ENCODE results near the gene HOXB13.
A peak's percentile ranks its signal among the peaks of the same experiment; 100 is the strongest.

The HOXB13 gene

DNA sequence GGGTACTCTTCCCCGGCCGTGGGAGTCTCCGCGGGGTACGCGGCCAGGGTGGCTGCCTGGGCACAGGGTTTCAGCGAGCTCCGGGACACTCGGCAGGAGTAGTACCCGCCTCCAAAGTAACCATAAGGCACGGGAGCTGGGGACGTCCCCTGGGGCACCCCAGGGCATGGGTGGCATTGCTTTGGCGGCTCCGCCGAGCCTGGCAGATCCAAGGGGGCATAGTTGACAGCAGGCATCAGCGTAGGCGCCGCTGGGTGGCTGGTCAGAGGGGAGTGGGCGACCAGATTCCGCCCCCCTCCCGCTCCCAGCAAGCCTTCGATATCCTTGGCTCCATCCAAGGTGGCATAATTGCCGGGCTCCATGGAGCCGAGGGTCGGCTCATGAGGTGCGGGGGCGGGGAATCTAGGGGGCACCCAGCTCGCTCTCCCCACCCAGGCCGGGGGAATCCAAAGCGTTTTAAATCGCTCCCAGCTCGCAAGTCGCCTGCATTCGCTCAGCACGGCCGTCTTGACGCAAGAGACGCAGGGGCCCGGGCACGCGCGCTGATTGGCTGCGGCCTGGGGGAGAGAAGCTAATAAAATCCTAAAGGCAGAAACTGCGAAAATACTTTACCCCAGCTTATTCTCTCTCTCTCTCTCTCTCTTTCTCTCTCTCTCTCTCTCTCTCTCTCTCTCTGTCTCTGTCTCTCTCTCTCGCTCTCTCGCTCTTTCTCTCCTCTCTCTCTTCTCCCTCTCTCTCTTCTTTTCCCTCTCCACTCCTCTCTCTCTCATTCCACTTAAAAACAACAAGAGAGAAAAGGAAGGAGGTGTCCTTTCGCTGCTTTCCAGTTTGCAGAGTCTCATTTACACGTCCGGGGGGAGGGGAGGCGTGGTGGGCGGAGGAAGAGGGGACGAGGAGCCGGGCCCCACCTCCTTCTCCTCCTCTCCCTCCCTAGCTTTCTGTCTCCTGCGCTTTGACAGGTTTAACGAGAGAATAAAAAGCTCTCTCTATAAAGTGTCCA, at the start of gene HOXB13:
Gene HOXB13 (minus strand): TSS at position 519 of the 1,000 bp plus-strand sequence. CDS start 157 bp downstream, at position 362.
- DNase-seq, result peak; percentile 80

DNA sequence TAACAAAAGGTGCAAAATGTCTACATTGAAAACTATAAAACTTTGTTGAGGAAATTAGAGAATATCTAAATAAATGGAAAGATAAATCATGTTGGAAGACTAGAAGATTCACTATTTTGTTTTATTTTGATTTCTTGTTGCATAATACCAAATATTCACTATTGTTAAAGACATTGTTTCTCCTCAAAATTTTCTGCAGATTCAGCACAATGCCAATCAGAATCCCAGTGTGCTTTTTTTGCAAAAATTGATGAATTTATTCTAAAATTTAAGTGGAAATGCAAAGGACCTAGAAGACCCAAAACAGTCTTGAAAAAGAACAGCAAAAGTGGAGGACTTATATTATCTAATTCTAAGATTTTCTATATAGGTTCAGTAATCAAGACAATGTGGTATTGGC, 48.1 kb upstream of the HOXB13 start:
- no peak for DNase-seq

DNA sequence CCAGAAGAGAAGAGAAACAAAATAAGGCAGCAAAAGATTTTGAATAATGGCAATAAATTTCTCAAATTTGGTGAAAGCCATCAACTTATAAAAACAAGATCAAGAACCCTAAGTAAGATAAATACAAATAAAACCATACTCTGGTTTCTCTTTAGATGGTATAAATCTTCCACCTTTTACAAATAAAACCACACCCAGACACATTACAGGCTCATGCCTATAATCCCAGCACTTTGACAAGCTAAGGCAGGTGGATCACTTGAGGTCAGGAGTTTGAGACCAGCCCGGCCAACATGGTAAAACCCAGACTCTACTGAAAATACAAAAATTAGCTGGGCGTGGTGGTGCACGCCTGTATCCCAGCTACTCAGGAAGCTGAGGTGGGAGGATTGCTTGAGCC, 44.7 kb upstream of the HOXB13 start:
- DNase-seq, result no peak

GRCh38 chr17:48770954-48771353, 42.4 kb upstream of the HOXB13 start:
- no peak for DNase-seq

GRCh38 chr17:48769009-48769675, 40.6 kb upstream of the HOXB13 start:
- no peak for DNase-seq

DNA sequence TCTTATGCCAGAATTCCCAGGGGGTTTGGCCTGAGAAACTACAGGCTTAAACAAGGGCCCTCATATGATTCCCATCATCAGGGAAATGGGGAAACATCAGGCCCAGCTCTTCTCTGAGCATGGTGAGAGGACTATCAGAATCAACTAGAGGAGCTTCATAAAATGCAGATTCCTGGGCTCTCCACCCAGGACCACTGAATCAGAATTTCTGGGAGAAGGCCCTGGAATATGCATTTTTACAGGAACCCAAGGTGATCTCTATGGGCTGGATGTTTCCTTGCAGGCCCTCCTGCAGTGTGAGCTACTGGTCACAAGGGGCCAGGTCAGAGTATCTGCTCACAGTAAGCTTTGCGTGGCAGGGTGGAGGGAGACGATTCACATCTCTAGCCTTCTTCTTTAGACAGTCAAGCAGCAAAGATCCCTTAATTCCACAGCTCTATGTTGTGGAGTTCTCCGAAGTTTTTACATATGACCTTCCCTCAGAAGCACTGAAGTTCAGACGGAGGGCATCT, 38.8 kb upstream of the HOXB13 start:
- no peak for DNase-seq

DNA sequence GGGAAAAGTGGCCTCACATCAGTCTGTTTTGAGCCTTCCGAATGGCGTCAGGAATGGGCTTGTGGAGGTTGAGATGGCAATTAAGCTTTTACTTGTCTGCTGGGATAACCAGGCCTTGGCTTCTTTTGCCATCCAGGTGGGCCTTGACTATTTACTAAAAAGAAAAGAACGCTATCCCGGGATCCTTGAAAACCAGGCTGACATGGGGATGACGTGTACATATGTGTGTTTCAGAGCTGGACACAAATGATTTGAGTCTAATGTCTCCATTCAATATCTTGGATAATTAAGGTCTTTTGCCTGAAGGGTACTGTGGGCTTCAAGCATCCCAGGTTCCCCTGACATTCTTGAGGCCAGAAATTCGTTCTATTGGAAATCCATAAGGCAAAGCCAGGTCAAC, 32.6 kb upstream of the HOXB13 start:
- no peak for DNase-seq

DNA sequence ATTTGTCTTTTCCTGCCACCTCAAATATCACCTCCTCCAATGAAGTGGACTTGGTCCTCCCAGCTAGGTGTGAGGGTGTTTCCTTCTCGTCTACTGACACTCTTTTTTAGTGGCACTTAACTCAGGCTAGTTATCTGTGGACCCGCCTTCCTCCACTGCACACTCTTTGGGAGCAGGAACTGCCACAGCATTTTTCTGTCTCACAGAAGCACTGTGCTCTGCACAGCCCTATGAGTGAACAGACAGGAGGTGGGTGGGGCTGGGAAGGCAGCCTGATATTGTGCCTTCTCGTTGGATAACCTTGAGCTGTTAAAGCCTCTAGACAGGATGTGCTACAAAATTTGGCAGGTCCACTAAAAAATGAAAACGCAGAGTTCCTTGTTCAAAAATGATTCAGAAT, 31.9 kb upstream of the HOXB13 start:
- no peak for DNase-seq

- no peak for DNase-seq
Observed at GRCh38 chr17:48759288-48759687, 30.7 kb upstream of the HOXB13 start.

DNA sequence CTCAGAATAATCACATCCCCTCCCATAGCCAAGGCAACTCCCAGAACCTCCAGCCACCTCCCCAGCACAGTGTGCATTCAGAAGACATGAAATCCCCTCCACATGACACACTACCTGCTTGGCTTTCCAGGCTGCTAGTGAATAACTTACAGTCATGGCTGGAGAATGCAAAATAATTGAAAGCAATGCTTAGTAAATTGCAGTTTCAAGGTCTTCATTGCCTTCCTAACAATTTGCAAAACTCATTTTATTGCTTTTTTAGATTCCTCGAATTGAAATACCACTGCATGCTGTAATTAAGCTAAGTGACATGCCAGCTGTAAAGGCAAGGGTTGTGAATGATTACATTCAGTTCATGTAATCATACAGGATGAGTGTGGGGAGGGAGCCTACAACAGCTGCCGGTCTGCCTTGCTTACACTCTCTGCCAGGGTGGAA, 29.0 kb upstream of the HOXB13 start:
- DNase-seq, result no peak

DNA sequence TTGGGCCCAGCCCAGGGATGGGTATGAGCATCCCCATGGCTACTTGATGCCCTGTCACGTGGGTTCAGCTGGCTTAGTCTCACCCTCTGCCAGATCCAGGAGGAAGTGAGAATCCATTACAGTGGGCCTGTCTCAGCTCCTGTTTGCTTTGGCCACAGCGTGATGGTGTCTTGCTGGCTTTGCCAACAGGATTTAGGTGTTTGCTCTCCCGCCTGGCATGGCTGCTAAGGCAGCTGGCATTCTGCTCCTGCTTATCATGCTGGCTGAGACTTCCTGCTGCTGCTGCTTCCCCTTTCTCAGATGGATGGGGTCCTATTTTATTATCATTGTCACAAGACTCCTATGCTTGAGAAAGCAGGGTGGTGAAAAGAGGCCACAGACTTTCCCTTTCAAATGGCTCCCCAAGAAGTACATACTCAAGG, 28.3 kb upstream of the HOXB13 start:
- no peak for DNase-seq

- no peak for DNase-seq
Observed at GRCh38 chr17:48755356-48755755, 26.8 kb upstream of the HOXB13 start.

DNA sequence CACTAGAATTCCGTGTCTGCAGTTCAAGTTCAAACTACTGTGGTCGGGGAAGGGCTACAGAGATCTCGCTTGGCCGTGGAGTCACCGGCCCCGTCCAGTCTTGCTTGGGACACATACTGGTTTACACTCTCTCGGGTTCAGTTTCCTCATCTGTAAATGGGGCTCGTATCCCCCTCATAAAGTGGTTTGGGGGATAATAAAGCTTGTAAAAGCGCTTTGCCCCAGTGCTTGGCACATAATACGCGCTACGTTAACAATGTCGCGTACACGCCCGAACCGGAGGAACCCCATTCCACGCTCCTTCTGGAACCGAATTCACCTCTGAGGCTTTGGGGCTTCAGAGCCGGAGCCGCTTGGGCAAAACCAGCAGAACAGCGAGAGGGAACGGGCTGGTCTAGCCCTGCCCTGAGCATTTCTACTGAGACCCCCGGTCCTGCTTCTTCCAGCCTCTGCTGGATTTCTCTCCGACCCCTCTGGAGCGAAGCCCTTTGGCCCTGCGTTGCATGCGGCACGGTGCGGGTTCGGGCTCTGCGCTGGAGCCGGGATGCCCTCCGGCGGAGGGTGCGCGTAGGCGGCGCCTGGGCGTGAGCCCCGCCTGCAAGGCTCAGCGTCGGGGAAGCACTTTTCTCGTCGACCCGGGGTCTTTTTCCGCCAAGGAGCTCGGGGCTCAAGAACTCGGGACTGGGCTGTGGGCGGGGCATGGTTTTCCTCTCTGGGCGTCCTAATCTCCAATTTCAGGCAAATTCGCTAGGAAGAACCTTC, 26.1 kb upstream of the HOXB13 start:
- DNase-seq, result no peak

DNA sequence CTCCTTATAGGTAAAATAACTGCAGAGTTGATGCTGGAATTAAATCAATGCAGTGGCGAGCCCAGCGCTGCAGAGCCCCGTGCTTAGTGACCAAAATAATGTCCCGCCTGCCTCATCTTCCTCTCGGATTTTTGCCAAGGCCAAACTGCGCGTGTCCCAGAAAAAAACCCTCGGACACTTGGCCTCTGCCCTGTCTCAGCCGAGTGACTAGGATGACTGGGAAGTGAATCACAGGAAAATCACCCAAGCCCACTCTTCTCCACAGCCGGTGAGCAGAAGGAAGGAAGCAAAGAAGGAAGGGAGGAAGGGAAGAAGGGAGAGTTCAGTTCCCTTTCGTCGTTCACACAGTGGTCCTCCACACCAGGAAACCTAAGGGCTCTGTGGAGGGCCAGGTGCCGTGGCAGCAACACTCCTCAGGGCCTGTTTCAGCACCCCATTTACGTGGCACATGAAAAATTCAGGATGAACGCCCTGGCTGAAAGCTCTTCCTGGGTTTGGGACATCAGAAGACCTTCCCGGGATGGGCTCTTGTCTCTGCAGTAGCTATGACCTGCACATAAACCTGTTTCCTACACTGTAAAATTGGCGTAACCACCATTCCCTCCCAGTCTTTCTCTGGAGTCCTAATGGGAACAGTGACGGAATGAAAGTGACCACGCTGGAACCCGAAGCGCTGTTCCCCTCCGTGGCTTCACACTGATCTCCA, 25.4 kb upstream of the HOXB13 start:
- no peak for DNase-seq

- DNase-seq, result no peak
Observed at GRCh38 chr17:48752399-48753288, 24.1 kb upstream of the HOXB13 start.

GRCh38 chr17:48751733-48752398, 23.3 kb upstream of the HOXB13 start:
- DNase-seq, result no peak

- DNase-seq, result no peak
Observed at GRCh38 chr17:48751172-48751571, 22.6 kb upstream of the HOXB13 start.

DNA sequence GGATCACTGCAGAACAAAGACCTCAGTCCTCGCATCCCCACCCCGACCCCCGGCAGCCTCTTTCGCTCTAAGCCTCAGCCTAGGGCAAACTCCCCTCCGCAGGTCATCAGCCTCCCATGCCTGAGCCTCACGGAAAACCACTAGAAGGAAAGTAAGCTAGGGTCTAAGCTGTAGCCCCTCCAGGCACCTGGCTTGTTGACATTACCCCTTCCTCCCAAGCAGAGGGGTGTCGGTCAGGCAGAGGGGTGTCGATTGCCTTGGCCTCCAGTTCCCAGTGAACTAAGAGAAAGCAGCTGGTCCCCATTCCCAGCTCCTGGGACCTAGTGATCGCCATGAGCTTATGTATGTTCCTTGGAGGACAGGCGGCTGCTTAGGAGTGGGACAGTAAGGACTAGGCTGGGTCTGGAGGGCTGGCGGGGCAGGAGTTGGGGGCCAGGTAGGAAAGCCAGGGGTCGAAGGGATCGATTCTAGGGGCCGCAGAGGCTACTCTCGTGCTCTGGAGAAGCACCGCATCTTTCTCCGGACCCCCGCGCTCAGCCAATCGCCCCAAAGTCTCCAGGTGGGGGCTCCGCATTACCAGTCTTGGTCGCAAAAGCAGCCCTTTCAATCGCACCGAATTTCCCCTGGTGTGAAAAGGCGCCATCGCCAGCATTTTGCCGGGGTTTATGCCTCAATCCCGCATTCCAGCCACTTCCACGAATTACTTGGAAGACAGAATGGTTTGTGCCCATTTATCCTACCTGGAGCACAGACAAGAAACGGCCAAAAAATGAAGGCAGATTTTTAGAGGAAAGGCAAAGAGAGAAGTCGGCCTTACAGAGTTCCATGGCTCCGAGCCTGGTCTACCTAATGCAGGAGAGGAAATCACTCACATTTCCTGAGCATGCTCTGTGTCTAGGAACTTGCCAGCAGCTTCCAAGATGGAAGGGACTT, 21.3 kb upstream of the HOXB13 start:
- no peak for DNase-seq
